ENCODE measurements around the gene EPS8L2.
A peak's percentile ranks its signal among the peaks of the same experiment; 100 is the strongest.

The EPS8L2 gene

GRCh38 chr11:747158-748006 lies 41.4 kb downstream of the EPS8L2 start, which contains the start of gene TALDO1:
Gene TALDO1 (plus strand): TSS chr11:747464. CDS start chr11:747482, 18 bp downstream.
- Mint-ChIP-seq H3K9me3 (no peaks in the 10 kb centered on the region), H3K4me3 (peak within 1 kb of the TSS; percentile 87 to 89), H3K27me3 (no peaks in the 10 kb centered on the region), H3K27ac (peak within 1 kb of the TSS; percentile 84 to 93), H3K4me1 (peaks cover 28% of the 10 kb centered on the region)
- peak; percentile 95 for ATAC-seq
- DNase-seq, result peak; percentile 88 to 91

- no peaks in the 10 kb centered on the region for H3K27me3 Mint-ChIP-seq
- peak overlapping the region; percentile 87 to 89 for H3K4me3 Mint-ChIP-seq
- no peak for DNase-seq
- peak overlapping the region; percentile 71 to 84 for H3K27ac Mint-ChIP-seq
- ATAC-seq, result peak; percentile 17
- peaks cover 28% of the 10 kb centered on the region for H3K4me1 Mint-ChIP-seq
- no peaks in the 10 kb centered on the region for H3K9me3 Mint-ChIP-seq
These were observed 42.0 kb downstream of the EPS8L2 start for GRCh38 chr11:748007-748359.

DNA sequence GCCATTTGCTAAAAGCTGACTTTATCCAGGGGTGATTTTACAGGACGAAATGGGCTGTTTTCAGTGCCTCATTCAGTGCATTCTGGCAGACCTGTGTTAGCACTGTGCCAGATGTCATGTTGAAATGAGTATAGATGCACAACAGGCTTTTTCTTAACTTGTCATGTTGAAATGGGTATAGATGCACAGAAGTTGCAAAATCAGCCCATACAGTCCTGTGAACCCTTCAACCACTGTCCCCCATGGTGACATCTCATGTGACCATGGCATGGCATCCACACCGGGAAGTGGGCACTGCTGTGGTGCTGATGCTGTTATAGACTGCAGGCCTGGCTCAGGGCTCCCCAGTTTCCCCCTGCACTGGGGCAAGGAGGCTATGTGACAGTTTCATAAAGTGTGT lies 43.7 kb downstream of the EPS8L2 start:
- Mint-ChIP-seq H3K27ac (peak overlapping the region in 1 of 2 donors; percentile 2), H3K4me3 (peak overlapping the region in 1 of 2 donors; percentile 32), H3K9me3 (no peaks in the 10 kb centered on the region), H3K4me1 (peaks cover 28% of the 10 kb centered on the region), H3K27me3 (no peaks in the 10 kb centered on the region)
- DNase-seq, result no peak
- no peak for ATAC-seq

- no peaks in the 10 kb centered on the region for H3K27me3 Mint-ChIP-seq
- DNase-seq (no peak), ATAC-seq (no peak)
- H3K9me3 Mint-ChIP-seq, result no peaks in the 10 kb centered on the region
- H3K4me1 Mint-ChIP-seq, result peaks cover 17% of the 10 kb centered on the region
- H3K27ac Mint-ChIP-seq, result no peak overlapping the region
- no peak overlapping the region for H3K4me3 Mint-ChIP-seq
These were observed 54.2 kb downstream of the EPS8L2 start for GRCh38 chr11:760236-760635.

GRCh38 chr11:761526-762108 lies 55.6 kb downstream of the EPS8L2 start:
- H3K27me3 Mint-ChIP-seq, result no peaks in the 10 kb centered on the region
- no peak overlapping the region for H3K4me3 Mint-ChIP-seq
- DNase-seq (no peak), ATAC-seq (no peak)
- H3K27ac Mint-ChIP-seq, result no peak overlapping the region
- H3K4me1 Mint-ChIP-seq, result peaks cover 20% of the 10 kb centered on the region
- no peaks in the 10 kb centered on the region for H3K9me3 Mint-ChIP-seq

DNA sequence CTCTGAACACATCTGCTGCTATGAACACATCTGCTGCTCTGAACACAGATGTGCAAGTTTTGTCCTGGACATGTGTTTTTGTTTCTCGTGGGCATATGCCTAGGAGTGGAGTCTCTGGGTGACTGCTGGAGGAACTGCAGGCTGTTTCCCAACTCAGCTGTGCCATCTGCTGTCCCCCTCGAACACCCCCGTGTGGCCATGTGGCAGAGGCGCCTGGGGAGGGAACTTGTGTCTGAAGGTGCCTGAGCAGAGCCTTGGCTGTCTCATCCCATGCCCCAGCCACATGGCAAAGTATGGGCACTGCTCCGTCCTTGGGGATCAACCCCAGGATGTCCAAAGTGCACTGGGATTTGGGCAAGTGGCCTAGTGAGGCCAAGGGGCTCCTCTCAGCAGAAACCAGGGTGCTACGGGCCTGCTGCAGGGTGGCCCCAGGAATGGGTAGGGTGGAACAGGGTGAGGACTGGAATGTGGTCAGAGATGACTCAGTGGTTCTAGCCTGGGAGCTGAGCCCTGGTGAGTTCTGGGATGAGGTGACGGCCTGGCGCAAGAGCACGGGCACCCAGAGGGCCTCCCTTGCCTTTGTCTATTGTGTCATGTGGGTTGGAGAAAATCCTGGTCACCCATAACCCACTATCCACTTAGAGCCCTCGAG lies 56.5 kb downstream of the EPS8L2 start:
- Mint-ChIP-seq H3K27me3 (no peaks in the 10 kb centered on the region), H3K9me3 (no peaks in the 10 kb centered on the region), H3K27ac (peak overlapping the region in 1 of 2 donors; percentile 68), H3K4me3 (no peak overlapping the region), H3K4me1 (peaks cover 18% of the 10 kb centered on the region)
- DNase-seq (no peak), ATAC-seq (peak; percentile 41)

- Mint-ChIP-seq H3K27ac (no peak overlapping the region), H3K4me3 (no peak overlapping the region)
These were observed 57.0 kb downstream of the EPS8L2 start for GRCh38 chr11:763073-763463.

GRCh38 chr11:763549-764321 lies 57.7 kb downstream of the EPS8L2 start:
- ATAC-seq (no peak), DNase-seq (no peak)
- no peaks in the 10 kb centered on the region for H3K9me3 Mint-ChIP-seq
- no peak overlapping the region for H3K27ac Mint-ChIP-seq
- no peaks in the 10 kb centered on the region for H3K27me3 Mint-ChIP-seq
- no peak overlapping the region for H3K4me3 Mint-ChIP-seq
- peaks cover 18% of the 10 kb centered on the region for H3K4me1 Mint-ChIP-seq

More at GRCh38 chr11:763073-763463, 57.0 kb downstream of the EPS8L2 start:
- no peak for DNase-seq
- H3K9me3 Mint-ChIP-seq, result no peaks in the 10 kb centered on the region
- ATAC-seq, result peak; percentile 13
- H3K4me1 Mint-ChIP-seq, result peaks cover 18% of the 10 kb centered on the region
- no peaks in the 10 kb centered on the region for H3K27me3 Mint-ChIP-seq

- Mint-ChIP-seq H3K27ac (no peak overlapping the region), H3K9me3 (no peaks in the 10 kb centered on the region), H3K4me3 (no peak overlapping the region), H3K4me1 (peaks cover 18% of the 10 kb centered on the region), H3K27me3 (no peaks in the 10 kb centered on the region)
- ATAC-seq, result no peak
- DNase-seq, result no peak
These were observed 58.4 kb downstream of the EPS8L2 start for GRCh38 chr11:764322-765024.

DNA sequence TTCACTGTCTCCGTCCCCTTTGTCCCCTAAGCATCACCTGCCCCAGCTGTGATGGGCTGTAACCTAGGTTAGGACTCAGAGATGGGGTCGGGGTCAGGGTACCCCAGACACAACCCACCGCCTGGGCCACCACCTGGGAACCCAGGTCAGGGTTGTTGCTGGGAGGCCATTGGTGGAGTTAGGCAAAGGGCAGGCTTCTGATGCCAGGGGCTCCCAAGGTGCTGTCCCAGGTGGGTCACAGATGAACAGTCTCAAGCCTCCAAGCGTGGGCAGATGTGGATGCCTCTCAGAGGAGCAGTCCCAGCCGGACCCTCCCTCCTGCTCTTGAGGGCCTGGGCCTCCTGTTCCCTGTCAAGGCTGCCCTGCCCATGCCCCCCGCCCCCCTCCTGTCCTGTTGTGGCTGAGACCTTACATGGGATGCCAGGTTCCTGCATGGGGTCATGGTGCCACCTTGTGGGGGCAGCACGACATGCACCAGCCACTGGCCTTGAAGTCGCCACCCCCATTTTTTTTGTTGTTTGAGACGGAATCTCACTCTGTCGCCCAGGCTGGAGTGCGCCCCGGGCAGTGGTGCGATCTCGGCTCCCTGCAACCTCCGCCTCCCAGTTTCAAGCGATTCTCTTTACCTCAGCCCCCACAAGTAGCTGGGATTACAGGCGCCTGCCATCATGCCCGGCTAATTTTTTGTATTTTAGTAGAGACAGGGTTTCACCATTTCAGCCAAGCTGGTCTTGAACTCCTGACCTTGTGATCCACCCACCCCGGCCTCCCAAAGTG lies 59.2 kb downstream of the EPS8L2 start:
- no peak overlapping the region for H3K4me3 Mint-ChIP-seq
- ATAC-seq, result peak; percentile 72
- peak; percentile 63 to 66 for DNase-seq
- H3K27ac Mint-ChIP-seq, result peak overlapping the region in 1 of 2 donors; percentile 89
- H3K4me1 Mint-ChIP-seq, result peaks cover 13% of the 10 kb centered on the region
- no peaks in the 10 kb centered on the region for H3K9me3 Mint-ChIP-seq
- H3K27me3 Mint-ChIP-seq, result no peaks in the 10 kb centered on the region

- DNase-seq (no peak), ATAC-seq (no peak)
- no peak overlapping the region for H3K4me3 Mint-ChIP-seq
- no peak overlapping the region for H3K27ac Mint-ChIP-seq
- H3K9me3 Mint-ChIP-seq, result no peaks in the 10 kb centered on the region
- H3K27me3 Mint-ChIP-seq, result no peaks in the 10 kb centered on the region
- peaks cover 12% of the 10 kb centered on the region for H3K4me1 Mint-ChIP-seq
These were observed 59.7 kb downstream of the EPS8L2 start for GRCh38 chr11:765802-766091.

DNA sequence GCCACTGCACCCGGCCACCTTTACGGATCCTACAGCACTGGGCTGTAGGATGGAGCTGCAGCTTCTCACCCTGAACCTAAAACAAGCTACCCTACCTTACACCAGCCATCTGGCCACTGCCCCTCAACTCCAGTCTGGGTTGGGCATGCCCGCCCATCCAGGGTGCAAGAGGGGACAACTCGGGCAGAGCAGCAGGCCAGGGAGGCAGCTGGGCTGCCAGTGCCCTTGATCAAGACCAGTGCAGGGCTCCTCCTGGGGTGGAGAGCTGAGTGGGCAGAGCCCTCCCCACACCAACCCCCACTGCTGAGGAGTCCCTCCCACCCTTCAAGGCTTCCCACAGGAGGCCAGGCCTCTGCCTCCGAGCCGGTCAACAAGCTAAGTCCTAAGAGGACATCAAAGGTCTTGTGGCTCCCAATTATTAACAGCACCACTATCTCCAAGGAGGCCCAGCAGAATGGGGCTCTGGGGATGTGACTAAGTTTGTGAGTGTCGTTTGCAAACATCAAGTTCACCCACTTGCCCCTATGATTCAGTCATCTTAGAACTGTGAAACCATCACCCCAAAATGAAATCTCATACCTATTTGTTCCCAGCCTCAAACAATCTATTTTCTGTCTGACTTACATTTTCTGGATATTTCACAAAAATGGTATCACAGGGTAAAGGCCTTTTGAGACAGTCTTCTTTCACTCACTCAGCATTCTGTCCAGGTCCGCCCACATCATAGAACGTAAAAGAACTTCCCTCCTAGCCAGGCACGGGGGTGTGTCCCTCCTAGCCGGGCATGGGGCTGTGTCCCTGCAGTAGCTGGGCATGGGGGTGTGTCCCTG lies 60.3 kb downstream of the EPS8L2 start:
- Mint-ChIP-seq H3K27me3 (no peaks in the 10 kb centered on the region), H3K9me3 (no peaks in the 10 kb centered on the region), H3K27ac (no peak overlapping the region), H3K4me1 (peaks cover 12% of the 10 kb centered on the region), H3K4me3 (no peak overlapping the region)
- ATAC-seq, result no peak
- no peak for DNase-seq

GRCh38 chr11:766936-767210 lies 60.8 kb downstream of the EPS8L2 start:
- no peak overlapping the region for H3K4me3 Mint-ChIP-seq
- peaks cover 12% of the 10 kb centered on the region for H3K4me1 Mint-ChIP-seq
- H3K27me3 Mint-ChIP-seq, result no peaks in the 10 kb centered on the region
- H3K27ac Mint-ChIP-seq, result no peak overlapping the region
- no peak for DNase-seq
- H3K9me3 Mint-ChIP-seq, result no peaks in the 10 kb centered on the region
- no peak for ATAC-seq

- Mint-ChIP-seq H3K27ac (no peak overlapping the region), H3K4me1 (peaks cover 10% of the 10 kb centered on the region), H3K27me3 (no peaks in the 10 kb centered on the region), H3K9me3 (no peaks in the 10 kb centered on the region), H3K4me3 (no peak overlapping the region)
- DNase-seq, result no peak
- ATAC-seq, result no peak
These were observed 61.2 kb downstream of the EPS8L2 start for GRCh38 chr11:767238-767637.

Data from stimulated activated naive CD8-positive, alpha-beta T cell treated with anti-CD3 and anti-CD28 coated beads, Interleukin-15, amount 100 ng/mL, for 72 hours (primary cell).